GM06990 (cell line): Measurements from ENCODE around the gene HS6ST2.

Experiments
- DNase-seq: peaks from one replicate; pipeline ENCODE4 v3.0.0-alpha.2; 2011; ENCODE audit not compliant: insufficient read length; ENCODE audit errors: extremely low read depth
- H3K27me3 ChIP-seq: replicated peaks from 2 replicates; pipeline ENCODE4 v1.6.0; 2011; ENCODE audit warnings: low read length; ENCODE audit not compliant: control insufficient read depth, insufficient read depth
- H3K36me3 ChIP-seq: 2 replicates; pipeline ENCODE4 v1.5.1; 2011; ENCODE audit warnings: low read length; ENCODE audit not compliant: control insufficient read depth, insufficient read depth
- H3K4me3 ChIP-seq: replicated peaks from 2 replicates; pipeline ENCODE4 v1.5.1; 2011; ENCODE audit warnings: low read depth, mild to moderate bottlenecking, control low read depth, low read length
- CTCF ChIP-seq: IDR thresholded peaks from 2 replicates; pipeline ENCODE4 v1.5.1; 2011; ENCODE audit warnings: low read length, control low read depth, mild to moderate bottlenecking, inconsistent platforms; ENCODE audit not compliant: insufficient read depth, poor library complexity, severe bottlenecking

The HS6ST2 gene

DNA sequence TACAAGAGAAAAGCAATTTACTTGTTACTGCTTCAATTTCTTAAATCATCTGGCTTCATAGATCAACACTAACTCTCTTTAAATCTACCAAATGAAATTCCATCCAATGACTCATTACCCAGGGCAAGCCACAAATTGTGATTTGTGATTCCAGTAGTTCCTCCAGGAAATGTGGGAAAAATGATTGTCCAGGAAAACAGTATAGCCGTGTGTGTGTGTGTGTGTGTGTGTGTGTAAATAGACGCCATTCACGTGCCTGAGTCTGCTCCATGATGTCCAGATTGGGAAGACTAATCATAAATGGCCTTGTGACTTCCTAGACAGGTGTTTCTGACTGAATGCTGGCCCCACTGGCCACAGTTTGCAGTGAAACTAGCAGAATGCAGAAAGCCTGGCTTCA lies 121.3 kb downstream of the HS6ST2 start:
- no peak for DNase-seq
- Histone ChIP-seq H3K27me3 (no peaks in the 10 kb centered on the region), H3K36me3 (no peaks in the 10 kb centered on the region), H3K4me3 (no peak overlapping the region)
- TF ChIP-seq CTCF = no peak

- H3K27me3 ChIP-seq = no peaks in the 10 kb centered on the region
- DNase-seq = no peak
- no peaks in the 10 kb centered on the region for H3K36me3 ChIP-seq
- no peak overlapping the region for H3K4me3 ChIP-seq
- TF ChIP-seq CTCF = no peak
Observed at GRCh38 chrX:132836471-132836870, 122.0 kb downstream of the HS6ST2 start.

DNA sequence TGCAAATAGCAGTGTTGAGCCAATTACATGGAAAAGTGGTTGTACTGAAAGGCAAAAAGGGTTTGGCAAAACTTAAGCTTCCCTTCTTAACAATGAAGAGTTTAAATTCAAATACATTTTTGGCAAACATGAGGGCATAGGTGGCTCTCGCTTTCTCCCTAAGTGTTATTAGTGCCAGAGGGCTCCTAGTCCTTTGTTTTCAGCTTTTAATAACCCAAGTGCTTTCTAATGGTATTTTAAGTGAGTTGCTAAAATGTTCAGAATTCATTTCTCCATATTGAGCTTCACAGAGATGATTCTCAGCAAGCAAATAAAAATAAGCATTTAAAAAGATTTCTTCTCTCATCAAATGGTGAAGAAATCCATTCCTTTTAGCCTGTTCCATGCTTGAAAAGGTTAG lies 123.7 kb downstream of the HS6ST2 start:
- Histone ChIP-seq H3K27me3 (no peaks in the 10 kb centered on the region), H3K36me3 (no peaks in the 10 kb centered on the region), H3K4me3 (no peak overlapping the region)
- DNase-seq = no peak
- TF ChIP-seq CTCF = no peak

DNA sequence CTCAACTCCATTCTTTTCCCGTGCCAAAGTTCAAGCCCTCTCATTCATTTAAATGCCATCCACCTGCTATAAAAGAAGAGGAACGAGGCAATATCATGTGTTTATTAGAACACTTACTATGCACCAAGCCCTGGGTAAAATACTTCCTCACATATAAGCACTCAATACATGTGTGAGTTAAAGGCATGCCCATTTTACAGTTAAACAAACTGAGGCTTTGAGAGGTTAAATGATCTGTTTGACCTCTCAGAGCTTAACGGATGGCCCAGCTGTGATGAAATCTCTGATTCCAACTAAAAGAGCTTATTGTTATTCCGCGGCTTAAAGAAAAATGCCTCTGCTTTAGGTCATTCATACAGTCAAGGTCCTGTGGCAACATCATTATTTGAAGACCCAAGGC lies 124.3 kb downstream of the HS6ST2 start:
- no peaks in the 10 kb centered on the region for H3K36me3 ChIP-seq
- TF ChIP-seq CTCF = no peak
- DNase-seq = no peak
- H3K4me3 ChIP-seq = no peak overlapping the region
- no peaks in the 10 kb centered on the region for H3K27me3 ChIP-seq

- Histone ChIP-seq H3K36me3 (no peaks in the 10 kb centered on the region), H3K27me3 (no peaks in the 10 kb centered on the region), H3K4me3 (no peak overlapping the region)
- DNase-seq = no peak
- no peak for TF ChIP-seq CTCF
Observed at GRCh38 chrX:132833373-132833772, 125.1 kb downstream of the HS6ST2 start.

- TF ChIP-seq CTCF = no peak
- Histone ChIP-seq H3K36me3 (no peaks in the 10 kb centered on the region), H3K27me3 (no peaks in the 10 kb centered on the region), H3K4me3 (no peak overlapping the region)
- no peak for DNase-seq
Observed at GRCh38 chrX:132831336-132831973, 127.0 kb downstream of the HS6ST2 start.
